Spleen (tissue), 7 donors: ENCODE results near the gene PPFIA2.

Experiments
- CTCF ChIP-seq, 11 experiments: fragments of 200-600 bp in 7 of 11; fragments of 450-650 bp in 4 of 11; sonication (generic) in 4 of 11; IDR thresholded peaks in 8 of 11; conservative IDR thresholded peaks in 3 of 11; 1 replicate in 7 of 11; 2 replicates in 4 of 11; pipeline versions ENCODE4 v1.4.0 to v1.8.0; 2016 to 2021; ENCODE audit warnings: antibody characterized with exemption in 11 of 11, inconsistent platforms in 4 of 11, mild to moderate bottlenecking in 1 of 11
- POLR2A ChIP-seq, 3 donors: fragments of 450-650 bp; IDR thresholded peaks; one replicate each; pipeline ENCODE4 v1.5.1; 2017; ENCODE audit warnings: antibody characterized with exemption in 3 of 3, mild to moderate bottlenecking in 1 of 3
- donor health status: DM: no; HTN: no; CAD: no; lungs with moderate emphysema.
- donor health status: DM: no; HTN: no; CAD: no.
- donor health status: DM: no; HTN: no; CAD: no.

GRCh38 chr12:81417056-81417455, 342.1 kb downstream of the PPFIA2 start:
- TF ChIP-seq CTCF (IDR thresholded peaks at IDR 0.05 in 8 of 11, conservative IDR thresholded peaks at IDR 0.05 in 3 of 11), result no peak
- no peak for TF ChIP-seq POLR2A (IDR thresholded peaks at IDR 0.05)
